HL-60 (cell line): ENCODE results near the gene PIGH.

Experiments
- DNase-seq, 2 experiments: peaks; one replicate each; pipeline ENCODE4 v3.0.0-alpha.2; 2010 to 2020; ENCODE audit warnings: low read depth in 1 of 2, low spot score in 1 of 2
- H3K27ac ChIP-seq: fragments of 250-450 bp; sonication (Bioruptor Pico); replicated peaks from 2 replicates; pipeline ENCODE4 v1.5.1; 2020; ENCODE audit warnings: mild to moderate bottlenecking, moderate library complexity
- H3K27me3 ChIP-seq: fragments of 250-450 bp; sonication (Bioruptor Pico); 2 replicates; pipeline ENCODE4 v1.5.1; 2021; ENCODE audit warnings: mild to moderate bottlenecking, moderate library complexity; ENCODE audit not compliant: insufficient read depth, poor library complexity, severe bottlenecking
- H3K4me3 ChIP-seq: replicated peaks from 2 replicates; pipeline ENCODE4 v1.5.1; 2011; ENCODE audit warnings: mild to moderate bottlenecking, control low read depth, low read length; ENCODE audit not compliant: insufficient read depth
- GABPA ChIP-seq: IDR thresholded peaks from 2 replicates; pipeline ENCODE4 v1.6.1; 2012; ENCODE audit warnings: low read depth
- POLR2AphosphoS5 ChIP-seq: IDR thresholded peaks from 2 replicates; pipeline ENCODE4 v1.6.1; 2012; ENCODE audit warnings: low read depth
- SPI1 ChIP-seq: IDR thresholded peaks from 2 replicates; pipeline ENCODE4 v1.6.1; 2012; ENCODE audit warnings: low read depth, mild to moderate bottlenecking, borderline replicate concordance
- TF ChIP-seq, protein P1 (sequence below): IDR thresholded peaks from one replicate; pipeline ENCODE4 v1.5.1; 2011; ENCODE audit warnings: low read length, control low read depth, inconsistent platforms; ENCODE audit not compliant: insufficient read depth
- TF ChIP-seq, protein P2 (sequence below): IDR thresholded peaks from 2 replicates; pipeline ENCODE4 v1.6.1; 2012; ENCODE audit warnings: low read depth; ENCODE audit not compliant: insufficient replicate concordance

The PIGH gene

GRCh38 chr14:67564236-67564635 is 35.8 kb downstream of the PIGH start:
- Histone ChIP-seq H3K4me3 (no peak overlapping the region), H3K27me3 (no peaks in the 10 kb centered on the region), H3K27ac (no peak overlapping the region)
- TF ChIP-seq POLR2AphosphoS5 (no peak), GABPA (no peak), SPI1 (no peak)
- TF ChIP-seq, protein P1, sequence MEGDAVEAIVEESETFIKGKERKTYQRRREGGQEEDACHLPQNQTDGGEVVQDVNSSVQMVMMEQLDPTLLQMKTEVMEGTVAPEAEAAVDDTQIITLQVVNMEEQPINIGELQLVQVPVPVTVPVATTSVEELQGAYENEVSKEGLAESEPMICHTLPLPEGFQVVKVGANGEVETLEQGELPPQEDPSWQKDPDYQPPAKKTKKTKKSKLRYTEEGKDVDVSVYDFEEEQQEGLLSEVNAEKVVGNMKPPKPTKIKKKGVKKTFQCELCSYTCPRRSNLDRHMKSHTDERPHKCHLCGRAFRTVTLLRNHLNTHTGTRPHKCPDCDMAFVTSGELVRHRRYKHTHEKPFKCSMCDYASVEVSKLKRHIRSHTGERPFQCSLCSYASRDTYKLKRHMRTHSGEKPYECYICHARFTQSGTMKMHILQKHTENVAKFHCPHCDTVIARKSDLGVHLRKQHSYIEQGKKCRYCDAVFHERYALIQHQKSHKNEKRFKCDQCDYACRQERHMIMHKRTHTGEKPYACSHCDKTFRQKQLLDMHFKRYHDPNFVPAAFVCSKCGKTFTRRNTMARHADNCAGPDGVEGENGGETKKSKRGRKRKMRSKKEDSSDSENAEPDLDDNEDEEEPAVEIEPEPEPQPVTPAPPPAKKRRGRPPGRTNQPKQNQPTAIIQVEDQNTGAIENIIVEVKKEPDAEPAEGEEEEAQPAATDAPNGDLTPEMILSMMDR, result no peak
- TF ChIP-seq, protein P2, sequence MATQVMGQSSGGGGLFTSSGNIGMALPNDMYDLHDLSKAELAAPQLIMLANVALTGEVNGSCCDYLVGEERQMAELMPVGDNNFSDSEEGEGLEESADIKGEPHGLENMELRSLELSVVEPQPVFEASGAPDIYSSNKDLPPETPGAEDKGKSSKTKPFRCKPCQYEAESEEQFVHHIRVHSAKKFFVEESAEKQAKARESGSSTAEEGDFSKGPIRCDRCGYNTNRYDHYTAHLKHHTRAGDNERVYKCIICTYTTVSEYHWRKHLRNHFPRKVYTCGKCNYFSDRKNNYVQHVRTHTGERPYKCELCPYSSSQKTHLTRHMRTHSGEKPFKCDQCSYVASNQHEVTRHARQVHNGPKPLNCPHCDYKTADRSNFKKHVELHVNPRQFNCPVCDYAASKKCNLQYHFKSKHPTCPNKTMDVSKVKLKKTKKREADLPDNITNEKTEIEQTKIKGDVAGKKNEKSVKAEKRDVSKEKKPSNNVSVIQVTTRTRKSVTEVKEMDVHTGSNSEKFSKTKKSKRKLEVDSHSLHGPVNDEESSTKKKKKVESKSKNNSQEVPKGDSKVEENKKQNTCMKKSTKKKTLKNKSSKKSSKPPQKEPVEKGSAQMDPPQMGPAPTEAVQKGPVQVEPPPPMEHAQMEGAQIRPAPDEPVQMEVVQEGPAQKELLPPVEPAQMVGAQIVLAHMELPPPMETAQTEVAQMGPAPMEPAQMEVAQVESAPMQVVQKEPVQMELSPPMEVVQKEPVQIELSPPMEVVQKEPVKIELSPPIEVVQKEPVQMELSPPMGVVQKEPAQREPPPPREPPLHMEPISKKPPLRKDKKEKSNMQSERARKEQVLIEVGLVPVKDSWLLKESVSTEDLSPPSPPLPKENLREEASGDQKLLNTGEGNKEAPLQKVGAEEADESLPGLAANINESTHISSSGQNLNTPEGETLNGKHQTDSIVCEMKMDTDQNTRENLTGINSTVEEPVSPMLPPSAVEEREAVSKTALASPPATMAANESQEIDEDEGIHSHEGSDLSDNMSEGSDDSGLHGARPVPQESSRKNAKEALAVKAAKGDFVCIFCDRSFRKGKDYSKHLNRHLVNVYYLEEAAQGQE, result no peak
- no peak for DNase-seq

DNA sequence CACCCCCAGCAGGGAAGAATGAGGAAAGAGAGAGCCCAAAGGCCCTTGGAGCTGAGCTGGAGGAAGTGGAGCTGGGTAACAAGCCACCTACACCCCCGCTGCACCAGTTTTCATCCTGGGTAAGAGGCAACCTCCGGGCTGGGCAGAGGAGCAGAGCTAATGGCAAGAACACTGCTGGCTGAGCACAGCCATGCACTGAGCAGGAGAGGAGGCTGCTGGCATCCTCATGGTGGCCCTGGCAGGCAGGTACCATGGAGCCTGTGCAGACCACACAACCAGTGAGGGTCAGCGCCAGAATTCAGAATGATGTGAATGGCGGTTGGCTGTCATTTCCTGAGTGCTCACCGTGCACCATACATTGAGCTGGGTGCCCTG is 37.3 kb downstream of the PIGH start:
- no peak overlapping the region for H3K27ac ChIP-seq
- TF ChIP-seq POLR2AphosphoS5 (no peak), GABPA (no peak), SPI1 (no peak)
- TF ChIP-seq, protein P2, result no peak
- TF ChIP-seq, protein P1, result no peak
- DNase-seq, result no peak
- H3K27me3 ChIP-seq, result no peaks in the 10 kb centered on the region
- H3K4me3 ChIP-seq, result no peak overlapping the region

GRCh38 chr14:67562025-67562775 is 37.9 kb downstream of the PIGH start:
- no peak for DNase-seq
- no peaks in the 10 kb centered on the region for H3K27me3 ChIP-seq
- no peak overlapping the region for H3K4me3 ChIP-seq
- TF ChIP-seq, protein P2, result no peak
- TF ChIP-seq, protein P1, result no peak
- TF ChIP-seq GABPA (no peak), SPI1 (no peak), POLR2AphosphoS5 (no peak)
- H3K27ac ChIP-seq, result no peak overlapping the region
